ENCODE measurements around the gene MAN2A1.

- TF ChIP-seq CTCF (IDR thresholded peaks at IDR 0.05; ENCODE audit: poor library complexity, severe bottlenecking) (no peak), RAD21 (conservative IDR thresholded peaks at IDR 0.05) (no peak), EZH2 (IDR thresholded peaks at IDR 0.05; ENCODE audit: borderline replicate concordance, insufficient read depth, low read length, poor library complexity, severe bottlenecking) (no peak), POLR2AphosphoS5 (IDR thresholded peaks at IDR 0.05) (no peak)
These were observed 39.2 kb upstream of the MAN2A1 start for GRCh38 chr5:109650493-109650892.

All from neural cell (in vitro differentiated cells).